GM12878 (cell line): ENCODE measurements around the gene COL5A3. TPM values are rescaled to one million over a fixed set of nuclear protein-coding genes. Genes with fewer than 3 reads are reported as not detected.

ENCODE experiments used
- ATAC-seq: fragments of 200-7000 bp; cut with Tn5 transposase; 3 replicates; pipeline ENCODE4 v1.9.1; 2020; ENCODE audit warnings: mild to moderate bottlenecking, moderate library complexity
- BruUV-seq: library from RNA; stranded (reverse); fragments of 400-500 nt; replicated peaks from 2 replicates; lab custom pipeline; 2021; lab: Mats Ljungman, UMichigan
- CTCF ChIA-PET: fragments of 300-600 bp; sonication (Branson Sonifier 250); formaldehyde crosslinking; extraction: SDS; loops from one replicate; lab custom pipeline; 2021; ENCODE audit warnings: inconsistent platforms; lab: Yijun Ruan, JAX
- POLR2A ChIA-PET: fragments of 350-600 bp; formaldehyde crosslinking; extraction: SDS; loops from one replicate; lab custom pipeline; 2021; ENCODE audit warnings: inconsistent platforms; lab: Charles Lee
- RAD21 ChIA-PET: fragments of 300-600 bp; sonication (Branson Sonifier 250); formaldehyde crosslinking; loops from one replicate; lab custom pipeline; 2023; ENCODE audit warnings: antibody characterized with exemption; ENCODE audit not compliant: unreplicated experiment; lab: Charles Lee
- SMC1A ChIA-PET: fragments of 300-600 bp; sonication (Branson Sonifier 250); formaldehyde crosslinking; loops from one replicate; lab custom pipeline; 2023; ENCODE audit not compliant: unreplicated experiment, uncharacterized antibody; lab: Charles Lee
- DNase-seq: peaks from one replicate; pipeline ENCODE4 v3.0.0-alpha.2; 2011; ENCODE audit warnings: low read depth, low spot score
- FAIRE-seq: peaks from 3 replicates; lab custom pipeline; 2011; peaks lifted over from hg19 to GRCh38; lab: Jason Lieb, UNC
- H2AFZ ChIP-seq: 2 replicates; pipeline ENCODE4 v1.6.0; 2011; ENCODE audit warnings: low read depth, low read length, control low read depth; ENCODE audit not compliant: control insufficient read depth
- H3K27ac ChIP-seq: 2 replicates; pipeline ENCODE4 v1.5.1; 2011; ENCODE audit warnings: control low read depth; ENCODE audit not compliant: control insufficient read depth, insufficient read depth
- H3K27me3 ChIP-seq, 2 experiments: replicated peaks in 1 of 2; 2 replicates each; pipeline versions ENCODE4 v1.6.0 to v1.6.1; 2011; ENCODE audit warnings: low read length in 1 of 2; ENCODE audit not compliant: control insufficient read depth in 2 of 2, insufficient read depth in 2 of 2
- H3K36me3 ChIP-seq, 2 experiments: 2 replicates each; pipeline ENCODE4 v1.5.1; 2011; ENCODE audit warnings: low read length in 1 of 2; ENCODE audit not compliant: control insufficient read depth in 2 of 2, insufficient read depth in 2 of 2
- H3K4me1 ChIP-seq: 2 replicates; pipeline ENCODE4 v1.6.1; 2011; ENCODE audit warnings: mild to moderate bottlenecking, low read length, moderate library complexity, mixed read lengths; ENCODE audit not compliant: control insufficient read depth, insufficient read depth
- H3K4me2 ChIP-seq: 2 replicates; pipeline ENCODE4 v1.6.0; 2011; ENCODE audit warnings: control low read depth; ENCODE audit not compliant: control insufficient read depth, insufficient read depth
- H3K4me3 ChIP-seq: fragments of 200-600 bp; sonication (generic); 2 replicates; pipeline ENCODE4 v1.5.1; 2016
- H3K79me2 ChIP-seq: 2 replicates; pipeline ENCODE4 v1.6.0; 2011; ENCODE audit warnings: low read length; ENCODE audit not compliant: control insufficient read depth, insufficient read depth
- H3K9ac ChIP-seq: 2 replicates; pipeline ENCODE4 v1.8.0; 2011; ENCODE audit warnings: low read length, control low read depth, mixed read lengths; ENCODE audit not compliant: control insufficient read depth, insufficient read depth
- H3K9me3 ChIP-seq: replicated peaks from 3 replicates; pipeline ENCODE4 v1.5.1; 2011; ENCODE audit warnings: mild to moderate bottlenecking, low read length; ENCODE audit not compliant: control insufficient read depth, insufficient read depth
- H4K20me1 ChIP-seq: 2 replicates; pipeline ENCODE4 v1.6.0; 2011; ENCODE audit not compliant: control insufficient read depth, insufficient read depth
- CBFB ChIP-seq: IDR thresholded peaks from 2 replicates; pipeline ENCODE4 v1.6.1; 2016; ENCODE audit warnings: antibody characterized with exemption, low read depth
- CHD4 ChIP-seq: fragments of 200-600 bp; sonication (generic); IDR thresholded peaks from 2 replicates; pipeline ENCODE4 v1.6.1; 2016; ENCODE audit warnings: mild to moderate bottlenecking
- CTCF ChIP-seq, 3 experiments: IDR thresholded peaks in 2 of 3; conservative IDR thresholded peaks in 1 of 3; 2 replicates each; pipeline ENCODE4 v1.5.1; 2011; ENCODE audit warnings: low read depth in 3 of 3, low read length in 3 of 3, mild to moderate bottlenecking in 3 of 3, control low read depth in 2 of 3, moderate library complexity in 2 of 3, inconsistent platforms in 1 of 3, mixed read lengths in 1 of 3; ENCODE audit not compliant: control insufficient read depth in 2 of 3, insufficient read depth in 1 of 3; ENCODE audit errors: extremely low read depth in 1 of 3
- HDGF ChIP-seq: fragments of 450-650 bp; IDR thresholded peaks from 2 replicates; pipeline ENCODE4 v1.6.1; 2016; ENCODE audit warnings: antibody characterized with exemption
- JUNB ChIP-seq: IDR thresholded peaks from 2 replicates; pipeline ENCODE4 v1.6.1; 2016; ENCODE audit warnings: antibody characterized with exemption, mild to moderate bottlenecking
- MEF2B ChIP-seq: fragments of 450-650 bp; IDR thresholded peaks from 2 replicates; pipeline ENCODE4 v1.6.1; 2018; ENCODE audit warnings: mild to moderate bottlenecking, moderate library complexity; ENCODE audit not compliant: partially characterized antibody, poor library complexity, severe bottlenecking
- WGBS: methylation state at CpG from one replicate; pipeline ENCODE4 v1.1.6; 2016; ENCODE audit warnings: low lambda C conversion rate; ENCODE audit not compliant: insufficient replicate concordance, insufficient coverage; ENCODE audit errors: missing lambda C conversion rate; 5-methylcytosine and 5-hydroxymethylcytosine counted together
- in situ Hi-C: fragments of 300-500 bp; cut with MboI; formaldehyde crosslinking; loops from 9 replicates; pipeline ENCODE4 v1.14.3; 2018; ENCODE audit warnings: mixed read lengths
- intact Hi-C: fragments of 100-400 bp; cut with micrococcal nuclease; formaldehyde crosslinking; loops from one replicate; pipeline ENCODE4 v1.14.2; 2022; ENCODE audit not compliant: unreplicated experiment
- polyA plus RNA-seq, 11 experiments: library from polyadenylated mRNA; depleted of rRNA in 4 of 11; unstranded in 6 of 11; stranded (reverse) in 5 of 11; fragments of >200 nt; fragmentation: Nextera tagmentation in 4 of 11; fragmentation: Illumina TruSeq in 1 of 11; extraction: Ambion mirVana in 4 of 11; extraction: Trizol in 1 of 11; gene quantifications; 1 replicate in 1 of 11; 2 replicates in 10 of 11; pipeline versions ENCODE4 v1.2.1 to v1.2.3, GENCODE V29; 2011 to 2016; ENCODE audit warnings: inconsistent platforms in 2 of 11, missing spikeins in 2 of 11, low read depth in 1 of 11
- total RNA-seq, 4 experiments: library from RNA; depleted of rRNA in 3 of 4; stranded (reverse); fragments of >200 nt in 3 of 4; fragmentation: Illumina TruSeq in 1 of 4; extraction: Trizol in 1 of 4; gene quantifications; 2 replicates each; pipeline versions ENCODE4 v1.2.1 to v1.2.3, GENCODE V29; 2013 to 2021

The COL5A3 gene
- total and polyA plus RNA-seq, 10 of the 15 experiments (the other 5 are each of a cell fraction or from before 2014, with no cell fraction given) = under 0.01 to 8.3 (median 0.10) TPM; not detected in 2

DNA sequence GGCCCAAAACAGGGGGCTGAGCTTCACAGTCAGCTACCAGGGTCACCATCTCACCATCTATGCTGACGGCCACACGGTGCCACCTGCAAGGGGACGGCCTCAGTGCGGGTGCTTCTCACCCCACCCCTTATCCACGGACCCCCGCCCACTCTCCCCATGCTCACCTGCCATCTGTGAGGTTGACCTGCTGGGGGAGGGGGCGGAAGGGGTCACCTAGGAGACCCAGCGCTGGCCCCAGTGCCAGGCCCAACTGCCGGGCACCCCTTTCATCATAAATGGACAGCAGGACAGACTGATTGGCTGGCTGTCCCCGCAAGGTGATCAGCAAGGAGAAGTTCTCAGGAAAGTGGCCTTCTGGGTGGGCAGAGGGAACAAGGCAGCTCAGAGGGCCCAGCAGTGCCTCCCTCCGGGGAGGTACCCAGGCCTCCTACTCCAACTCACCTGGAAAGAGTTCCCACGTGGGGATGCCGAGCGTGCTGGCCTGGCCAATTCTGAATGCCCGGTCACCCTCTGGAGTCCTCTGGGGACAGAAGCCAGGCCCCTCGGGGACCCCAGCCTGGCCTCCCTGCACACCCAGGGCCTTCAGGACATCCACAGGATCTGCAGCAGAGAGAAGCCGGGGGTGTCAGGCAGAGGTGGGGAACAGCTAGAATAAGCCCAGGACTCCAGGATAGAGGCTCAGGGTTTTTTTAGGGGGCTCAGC, 4.5 kb downstream of the COL5A3 start:
- FAIRE-seq (no peak), DNase-seq (no peak), ATAC-seq (no peak)
- Histone ChIP-seq H3K36me3 (no peaks in the 10 kb centered on the region), H3K79me2 (no peaks in the 10 kb centered on the region), H3K9me3 (no peaks in the 10 kb centered on the region; the same call in 2 of the 3 replicates), H2AFZ (no peak overlapping the region), H3K4me2 (no peak overlapping the region), H3K27ac (no peak overlapping the region), H3K4me3 (no peak overlapping the region)
- RAD21 ChIA-PET = interaction anchor here (0.6 kb wide), 1 partner anchor 22 kb away, joined by 3 read pairs; no protein-coding TSS in a partner anchor
- TF ChIP-seq CHD4 (no peak), CTCF (IDR thresholded peaks at IDR 0.05 in 2 of 3, conservative IDR thresholded peaks at IDR 0.05 in 1 of 3; ENCODE audit: control insufficient read depth in 2 of 3, extremely low read depth in 1 of 3, insufficient read depth in 1 of 3, low read depth in 3 of 3, low read length in 3 of 3) (no peak), HDGF (no peak), MEF2B (peak; percentile 36), JUNB (no peak), CBFB (no peak)
- TF ChIP-seq, all 136 proteins: peak for 1
- 23% methylated on average over 17 of the region's 17 CpGs for WGBS
- SMC1A ChIA-PET = no interaction called here
- Histone ChIP-seq H3K4me1 (no peaks in the 10 kb centered on the region), H3K9ac (no peak overlapping the region), H4K20me1 (no peaks in the 10 kb centered on the region), H3K27me3 (peaks cover 2 to 3% of the 10 kb centered on the region in 2 experiments; a peak in 2 of 4 replicates)
- BruUV-seq = no TSS peak
- intact Hi-C loops (no loop called here), in situ Hi-C loops (no loop called here)
- POLR2A ChIA-PET = interaction anchor here (0.6 kb wide), 1 partner anchor 169 kb away, joined by 3 read pairs; no protein-coding TSS in a partner anchor
- CTCF ChIA-PET = interaction anchor here (0.6 to 0.8 kb wide), 5 partner anchors 22 to 503 kb away, joined by 3 read pairs; partner anchors contain the start of gene P2RY11
